ENCODE results near the gene MBD5. TPM values are rescaled to one million over a fixed set of nuclear protein-coding genes. Genes with fewer than 3 reads are reported as not detected.
A peak's percentile ranks its signal among the peaks of the same experiment; 100 is the strongest.

Gene MBD5
- polyA plus RNA-seq, 2 of the 4 experiments (the other 2 are of a cell fraction) = 5.4 to 24.1 TPM

GRCh38 chr2:148023861-148024260 is 3.0 kb downstream of the MBD5 start:
- ChIA-PET POLR2A (no interaction called here), CTCF (no interaction called here)
- Histone ChIP-seq H3K27ac (no peak overlapping the region), H3K4me2 (peak overlapping the region; percentile 90), H3K4me1 (peaks cover 32% of the 10 kb centered on the region), H3K4me3 (no peak overlapping the region), H3K9me3 (no peaks in the 10 kb centered on the region)
- ATAC-seq (no peak), DNase-seq (ENCODE audit: low read depth in 1 of 2, low spot score in 1 of 2) (no peak), FAIRE-seq (no peak)
- TF ChIP-seq BCL3 (IDR thresholded peaks at IDR 0.05) (no peak), EHF (CRISPR knock-in tag; IDR thresholded peaks at IDR 0.05) (no peak), SMC3 (IDR thresholded peaks at IDR 0.05) (no peak), CTCF (IDR thresholded peaks at IDR 0.05) (no peak), NPAS2 (CRISPR knock-in tag; IDR thresholded peaks at IDR 0.05; ENCODE audit: borderline replicate concordance) (no peak), FOXS1 (CRISPR knock-in tag; IDR thresholded peaks at IDR 0.05) (no peak), JUNB (IDR thresholded peaks at IDR 0.05) (no peak), HEYL (CRISPR knock-in tag; IDR thresholded peaks at IDR 0.05) (no peak), ELK1 (IDR thresholded peaks at IDR 0.05; ENCODE audit: low read depth, low read length) (no peak), CHD4 (IDR thresholded peaks at IDR 0.05; ENCODE audit: borderline replicate concordance) (no peak), SREBF2 (IDR thresholded peaks at IDR 0.05) (no peak), HOXB5 (CRISPR knock-in tag; IDR thresholded peaks at IDR 0.05) (no peak), USF2 (IDR thresholded peaks at IDR 0.05) (no peak), TP53 (CRISPR knock-in tag; IDR thresholded peaks at IDR 0.05) (no peak), CBX2 (IDR thresholded peaks at IDR 0.05; ENCODE audit: borderline replicate concordance, low read depth) (no peak)

GRCh38 chr2:148026573-148026972 is 5.7 kb downstream of the MBD5 start:
- 84% methylated on average over 2 of the region's 2 CpGs for WGBS (ENCODE audit: missing lambda C conversion rate)

More at GRCh38 chr2:148026573-148026972, 5.7 kb downstream of the MBD5 start:
- no peak overlapping the region for H3K4me2 ChIP-seq
- ChIA-PET POLR2A (no interaction called here), CTCF (no interaction called here)
- H3K4me3 ChIP-seq = no peak overlapping the region
- FAIRE-seq = no peak
- ATAC-seq = no peak
- H3K27ac ChIP-seq = 0 out of 6 replicates have a peak overlapping the region, but pooled peaks of 1 of the 2 experiments have one; percentile 17
- H3K4me1 ChIP-seq = peaks cover 25% of the 10 kb centered on the region
- no peak for DNase-seq (ENCODE audit: low read depth in 1 of 2, low spot score in 1 of 2)
- TF ChIP-seq MAZ (IDR thresholded peaks at IDR 0.05; ENCODE audit: borderline replicate concordance, low read depth, low read length) (no peak), CEBPB (IDR thresholded peaks at IDR 0.05) (no peak), NPAS2 (CRISPR knock-in tag; IDR thresholded peaks at IDR 0.05; ENCODE audit: borderline replicate concordance) (no peak), CBX8 (IDR thresholded peaks at IDR 0.05) (no peak), TFCP2L1 (CRISPR knock-in tag; IDR thresholded peaks at IDR 0.05) (no peak), FOXS1 (CRISPR knock-in tag; IDR thresholded peaks at IDR 0.05) (no peak), PBX3 (IDR thresholded peaks at IDR 0.05) (no peak), ESRRA (IDR thresholded peaks at IDR 0.05; ENCODE audit: borderline replicate concordance, low read length) (no peak), TP53 (CRISPR knock-in tag; IDR thresholded peaks at IDR 0.05) (no peak), KDM1A (IDR thresholded peaks at IDR 0.05; ENCODE audit: low read depth) (no peak), REST (IDR thresholded peaks at IDR 0.05) (no peak)
- H3K9me3 ChIP-seq = no peaks in the 10 kb centered on the region

Data from A549 (cell line).